GM18502 (cell line): ENCODE results near the gene TBCD.
"Not testable (repeated sequence)": the region's sequence is repeated elsewhere in the genome, so short reads cannot be mapped to it uniquely, and the experiment has no call there.

ENCODE experiments used
- ATAC-seq: cut with Tn5 transposase; IDR thresholded peaks from one replicate; pipeline ENCODE4 v1.9.1; 2021; ENCODE audit warnings: mild to moderate bottlenecking; ENCODE audit not compliant: unreplicated experiment, poor library complexity

TBCD gene

GRCh38 chr17:82959990-82960418 is 208.1 kb downstream of the TBCD start:
- ATAC-seq: no peak

- ATAC-seq: no peak
These were observed 208.8 kb downstream of the TBCD start for GRCh38 chr17:82960419-82961271.

GRCh38 chr17:82961366-82962162 is 209.7 kb downstream of the TBCD start:
- no peak for ATAC-seq

- ATAC-seq: no peak
These were observed 210.4 kb downstream of the TBCD start for GRCh38 chr17:82962163-82962720.

DNA sequence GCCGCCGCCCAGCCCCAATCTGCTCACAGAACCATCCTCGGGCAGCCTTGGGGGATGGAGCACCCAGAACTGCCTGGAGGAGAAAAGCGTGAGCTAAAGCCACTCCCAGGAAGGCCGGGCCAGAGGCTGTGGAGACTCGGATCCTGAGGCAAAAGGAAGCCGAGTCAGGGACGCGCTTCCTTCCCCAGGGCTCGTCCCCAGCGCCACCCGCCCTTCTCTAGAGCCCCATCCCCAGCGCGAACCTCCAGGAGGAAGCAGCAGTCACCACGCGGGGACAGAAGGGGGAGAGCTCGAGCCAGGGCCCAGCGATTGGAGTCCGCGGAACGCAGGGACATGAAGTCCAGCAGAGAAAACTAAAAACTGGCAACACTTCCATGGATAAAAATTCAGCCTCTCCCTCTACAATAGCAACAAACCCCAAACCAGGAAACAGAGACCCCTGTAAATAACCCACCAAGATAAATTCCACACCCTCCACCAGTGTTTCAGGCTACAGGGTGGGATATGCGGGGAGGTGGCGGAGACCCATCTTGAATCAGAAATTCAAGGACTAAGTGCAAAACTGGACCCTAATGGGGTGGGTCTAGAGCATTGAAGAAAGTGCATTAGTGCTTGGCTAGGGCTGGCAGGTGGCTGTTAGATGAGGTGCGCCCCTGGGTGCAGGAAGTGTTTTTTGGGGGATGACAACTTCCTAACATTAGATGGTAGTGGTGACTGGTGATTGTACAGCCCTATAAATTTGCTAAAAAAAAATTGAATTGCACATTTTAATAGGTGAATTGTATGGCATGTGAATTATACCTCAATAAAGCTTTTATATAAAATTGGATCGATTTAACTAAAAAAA is 211.5 kb downstream of the TBCD start:
- ATAC-seq: no peak

- ATAC-seq: not testable (repeated sequence)
These were observed 212.6 kb downstream of the TBCD start for GRCh38 chr17:82964451-82964850.

- ATAC-seq: no peak
These were observed 213.0 kb downstream of the TBCD start for GRCh38 chr17:82964851-82965341.

GRCh38 chr17:82965371-82965770 is 213.5 kb downstream of the TBCD start:
- no peak for ATAC-seq

GRCh38 chr17:82966415-82966814 is 214.6 kb downstream of the TBCD start:
- no peak for ATAC-seq

- ATAC-seq: no peak
These were observed 215.6 kb downstream of the TBCD start for GRCh38 chr17:82967268-82968032.

- ATAC-seq: not testable (repeated sequence)
These were observed 216.4 kb downstream of the TBCD start for GRCh38 chr17:82968033-82968841.

- no peak for ATAC-seq
These were observed 218.2 kb downstream of the TBCD start for GRCh38 chr17:82970067-82970466.

GRCh38 chr17:82970818-82971590 is 219.1 kb downstream of the TBCD start:
- ATAC-seq: no peak

GRCh38 chr17:82972836-82973372 is 221.0 kb downstream of the TBCD start:
- ATAC-seq: no peak

DNA sequence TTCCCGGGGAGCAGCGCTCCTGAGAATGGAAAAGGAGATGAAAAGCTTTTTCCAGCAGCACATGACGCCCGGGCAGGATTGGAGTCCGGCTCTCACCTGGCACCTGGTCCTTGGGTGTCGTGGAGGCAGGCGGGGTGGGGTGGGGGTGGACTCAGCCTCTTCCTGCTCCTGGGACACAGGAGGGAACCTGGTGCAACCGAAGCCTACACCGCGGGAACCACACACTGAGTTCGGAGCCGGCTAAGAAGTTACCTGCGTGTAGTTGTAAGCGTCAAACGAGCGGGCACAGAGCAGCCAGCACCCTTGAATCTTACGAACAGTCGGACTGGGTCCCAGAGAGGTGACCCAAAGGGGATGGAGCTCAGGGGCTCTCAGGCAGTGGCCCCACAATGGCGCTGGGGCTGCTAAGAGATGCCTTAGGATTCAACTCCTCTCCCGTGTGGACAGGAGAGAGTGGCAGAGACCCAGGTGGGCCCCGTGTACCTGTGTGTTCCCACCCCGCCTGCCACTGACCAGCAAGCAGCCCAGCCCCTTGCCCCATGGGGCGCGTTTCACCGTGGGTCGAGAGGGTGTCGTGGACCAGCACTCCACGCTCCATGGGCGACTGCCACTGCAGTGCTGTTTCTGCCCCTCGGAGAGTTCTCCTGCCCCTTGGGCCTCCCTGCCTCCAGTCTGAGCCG is 221.7 kb downstream of the TBCD start:
- ATAC-seq: no peak

- ATAC-seq: no peak
These were observed 222.5 kb downstream of the TBCD start for GRCh38 chr17:82974136-82974952.
